Ammon's horn (tissue), 1 donor: Measurements from ENCODE around the gene TAF11L11.
"Not testable (repeated sequence)": the region's sequence is repeated elsewhere in the genome, so short reads cannot be mapped to it uniquely, and the experiment has no call there.

Experiments
- DNase-seq: peaks from one replicate; pipeline ENCODE4 v3.0.0-alpha.2; 2016; ENCODE audit warnings: low spot score

TAF11L11 gene

DNA sequence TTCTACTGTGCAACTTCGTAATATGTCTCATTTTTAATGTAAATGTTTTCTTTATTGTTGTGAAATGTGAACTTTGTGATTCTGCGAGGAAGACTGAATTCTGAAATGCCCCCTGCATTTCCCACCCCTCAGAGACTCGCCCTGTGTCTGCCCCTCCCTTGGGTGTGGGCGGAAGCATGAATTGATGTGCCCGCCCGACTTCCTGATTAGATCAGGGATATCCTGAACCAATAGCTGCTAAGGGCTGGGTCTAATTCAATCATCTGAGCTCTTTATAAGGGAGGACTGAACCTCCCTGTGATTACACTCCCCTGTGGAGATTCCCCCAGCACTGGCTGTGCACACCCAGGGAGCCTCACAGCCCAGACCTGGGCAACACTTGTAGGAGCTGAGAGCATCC is at the start of gene TAF11L11:
TAF11L11 (plus strand) TSS at position 304 of the 400 bp plus-strand sequence.
- DNase-seq, result not testable (repeated sequence)

DNA sequence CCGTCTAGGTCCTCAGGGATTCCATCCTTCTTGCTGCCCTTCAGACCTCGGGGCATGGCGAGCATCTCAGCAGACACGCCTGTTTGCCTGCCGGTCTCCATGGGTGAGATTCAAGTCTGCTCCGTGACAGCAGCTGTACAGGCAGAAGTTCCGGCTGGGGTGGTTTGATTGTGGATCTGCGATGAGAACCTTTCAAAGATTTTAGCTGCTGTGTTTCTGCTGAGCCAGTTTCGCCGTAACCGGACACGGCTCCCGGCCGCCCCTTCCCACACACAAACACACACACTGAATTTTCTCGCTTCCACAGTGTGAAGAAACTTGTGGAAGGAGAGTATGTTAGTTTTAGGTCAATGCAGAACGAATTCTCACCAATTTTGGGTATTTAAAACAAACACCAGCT is 18.3 kb upstream of the TAF11L11 start, which contains the start of gene TAF11L7:
TAF11L7 (minus strand) TSS at position 101 of the 400 bp plus-strand sequence.
- not testable (repeated sequence) for DNase-seq

DNA sequence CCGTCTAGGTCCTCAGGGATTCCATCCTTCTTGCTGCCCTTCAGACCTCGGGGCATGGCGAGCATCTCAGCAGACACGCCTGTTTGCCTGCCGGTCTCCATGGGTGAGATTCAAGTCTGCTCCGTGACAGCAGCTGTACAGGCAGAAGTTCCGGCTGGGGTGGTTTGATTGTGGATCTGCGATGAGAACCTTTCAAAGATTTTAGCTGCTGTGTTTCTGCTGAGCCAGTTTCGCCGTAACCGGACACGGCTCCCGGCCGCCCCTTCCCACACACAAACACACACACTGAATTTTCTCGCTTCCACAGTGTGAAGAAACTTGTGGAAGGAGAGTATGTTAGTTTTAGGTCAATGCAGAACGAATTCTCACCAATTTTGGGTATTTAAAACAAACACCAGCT is 13.1 kb upstream of the TAF11L11 start, which contains the start of gene TAF11L8:
TAF11L8 (minus strand) TSS at position 101 of the 400 bp plus-strand sequence.
- DNase-seq, result not testable (repeated sequence)

DNA sequence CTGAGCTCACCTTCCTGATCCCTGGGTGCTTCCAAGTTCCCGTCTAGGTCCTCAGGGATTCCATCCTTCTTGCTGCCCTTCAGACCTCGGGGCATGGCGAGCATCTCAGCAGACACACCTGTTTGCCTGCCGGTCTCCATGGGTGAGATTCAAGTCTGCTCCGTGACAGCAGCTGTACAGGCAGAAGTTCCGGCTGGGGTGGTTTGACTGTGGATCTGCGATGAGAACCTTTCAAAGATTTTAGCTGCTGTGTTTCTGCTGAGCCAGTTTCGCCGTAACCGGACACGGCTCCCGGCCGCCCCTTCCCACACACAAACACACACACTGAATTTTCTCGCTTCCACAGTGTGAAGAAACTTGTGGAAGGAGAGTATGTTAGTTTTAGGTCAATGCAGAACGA is 9.7 kb upstream of the TAF11L11 start, which contains the start of gene TAF11L9:
TAF11L9 (minus strand) TSS at position 140 of the 400 bp plus-strand sequence.
- not testable (repeated sequence) for DNase-seq

GRCh38 chr5:17597728-17598127 is 6.3 kb upstream of the TAF11L11 start, which contains the start of gene TAF11L10:
Gene TAF11L10, minus strand, starts transcription at chr5:17597828.
- DNase-seq, result not testable (repeated sequence)

- no peak for DNase-seq
Measured at GRCh38 chr5:17604951-17605350, 968 bp downstream of the TAF11L11 start.

GRCh38 chr5:17607461-17607860 is 3.5 kb downstream of the TAF11L11 start:
- not testable (repeated sequence) for DNase-seq

- DNase-seq, result not testable (repeated sequence)
Measured at GRCh38 chr5:17610092-17610491, 6.1 kb downstream of the TAF11L11 start, which contains the start of gene TAF11L12. Gene TAF11L12, plus strand, starts transcription at chr5:17610392.

DNA sequence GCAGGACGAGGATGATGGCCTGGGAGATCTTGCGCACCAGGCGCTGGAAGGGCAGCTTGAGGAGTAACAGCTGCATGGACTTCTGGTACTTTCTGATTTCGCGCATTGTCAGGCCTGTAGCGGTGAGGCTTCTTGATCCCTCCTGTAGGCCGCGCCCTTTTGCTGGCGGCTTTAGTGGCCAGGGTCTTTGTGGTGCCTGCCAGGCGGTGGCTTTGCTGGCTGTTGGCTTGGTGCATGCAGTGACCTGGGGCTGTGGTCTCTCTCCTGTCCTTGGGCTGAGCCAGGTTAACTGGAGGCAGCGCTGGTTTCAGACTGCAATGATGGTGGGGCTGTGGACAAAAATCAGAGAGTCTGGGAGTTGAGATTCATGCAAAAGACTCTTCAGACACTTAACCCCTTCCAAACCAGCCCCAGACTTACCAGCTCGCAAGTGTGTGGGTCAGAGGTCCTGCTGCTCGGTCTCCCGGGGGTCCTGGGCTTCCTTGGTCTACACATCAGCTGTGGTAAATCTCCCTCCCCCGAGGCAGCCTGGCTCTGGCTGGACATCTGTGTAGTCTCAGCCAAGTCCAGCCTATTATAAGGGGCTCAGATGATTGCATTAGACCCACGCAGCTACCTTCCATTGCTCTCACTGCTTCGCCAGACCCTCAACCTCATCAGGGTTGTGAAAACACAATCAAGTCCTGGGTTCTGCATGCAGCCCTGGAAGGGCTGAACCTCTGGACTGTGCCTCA is 11.1 kb downstream of the TAF11L11 start:
- DNase-seq, result no peak

DNA sequence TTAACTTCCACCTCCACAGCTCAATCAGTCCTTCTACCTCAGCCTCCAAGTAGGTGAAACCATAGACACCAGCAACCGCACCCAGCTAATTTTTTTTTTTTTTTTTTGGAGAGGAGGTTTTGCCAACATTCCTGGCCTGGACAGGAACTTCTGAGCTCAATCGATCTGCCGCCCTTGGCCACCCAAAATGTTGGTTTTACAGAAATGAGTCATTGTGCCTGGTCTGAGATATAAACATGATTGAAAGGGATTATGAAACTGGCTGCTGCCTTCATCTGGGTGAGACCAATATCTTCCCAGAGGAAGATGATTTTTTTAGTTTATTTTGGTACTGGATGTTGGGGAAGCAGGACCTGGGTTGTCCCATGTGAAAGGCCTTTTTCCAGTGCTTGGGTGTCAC is 15.4 kb downstream of the TAF11L11 start:
- DNase-seq, result no peak

GRCh38 chr5:17620627-17621026 is 16.6 kb downstream of the TAF11L11 start:
- no peak for DNase-seq

DNA sequence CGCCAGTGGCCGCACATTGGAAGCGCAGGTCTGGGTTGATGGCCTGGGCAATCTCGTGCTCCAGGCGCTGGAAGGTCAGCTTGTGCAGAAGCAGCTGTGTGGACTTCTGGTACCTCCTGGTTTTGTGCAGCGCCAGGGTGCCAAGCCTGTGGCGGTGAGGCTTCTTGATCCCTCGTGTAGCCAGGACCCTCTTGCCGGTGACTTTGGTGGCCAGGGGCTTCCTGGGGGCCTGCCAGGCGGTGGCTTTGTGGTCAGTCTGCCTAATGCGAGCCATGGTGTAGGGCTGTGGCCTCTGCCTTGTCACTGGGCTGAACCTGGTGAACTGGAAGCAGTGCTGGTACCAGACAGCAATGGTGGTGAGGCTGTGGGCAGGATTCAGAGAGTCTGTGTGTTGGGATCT is 21.7 kb downstream of the TAF11L11 start:
- no peak for DNase-seq

DNA sequence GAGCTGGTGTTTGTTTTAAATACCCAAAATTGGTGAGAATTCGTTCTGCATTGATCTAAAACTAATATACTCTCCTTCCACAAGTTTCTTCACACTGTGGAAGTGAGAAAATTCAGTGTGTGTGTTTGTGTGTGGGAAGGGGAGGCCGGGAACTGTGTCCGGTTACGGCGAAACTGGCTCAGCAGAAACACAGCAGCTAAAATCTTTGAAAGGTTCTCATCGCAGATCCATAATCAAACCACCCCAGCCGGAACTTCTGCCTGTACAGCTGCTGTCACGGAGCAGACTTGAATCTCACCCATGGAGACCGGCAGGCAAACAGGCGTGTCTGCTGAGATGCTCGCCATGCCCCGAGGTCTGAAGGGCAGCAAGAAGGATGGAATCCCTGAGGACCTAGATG is 27.8 kb downstream of the TAF11L11 start, which contains the start of gene TAF11L13:
TAF11L13 (plus strand) TSS at position 301 of the 400 bp plus-strand sequence.
- DNase-seq, result not testable (repeated sequence)

- no peak for DNase-seq
Measured at GRCh38 chr5:17634160-17634559, 30.2 kb downstream of the TAF11L11 start, which contains the start of gene TAF11L14. Gene TAF11L14, plus strand, starts transcription at chr5:17634460.

GRCh38 chr5:17649232-17649631 is 45.2 kb downstream of the TAF11L11 start:
- not testable (repeated sequence) for DNase-seq

- DNase-seq, result not testable (repeated sequence)
Measured at GRCh38 chr5:17655201-17655759, 51.3 kb downstream of the TAF11L11 start.
